Measurements from ENCODE around the gene DCX.
"Not testable (repeated sequence)": the region's sequence is repeated elsewhere in the genome, so short reads cannot be mapped to it uniquely, and the experiment has no call there.

The DCX gene

GRCh38 chrX:111372086-111372485 lies 39.9 kb downstream of the DCX start:
- in situ Hi-C loops (cut with MboI; ENCODE audit: low sequenced_read_pairs): no loop called here

- in situ Hi-C loops (cut with MboI; ENCODE audit: low sequenced_read_pairs): no loop called here
Observed at GRCh38 chrX:111365770-111366325, 46.1 kb downstream of the DCX start.

GRCh38 chrX:111363741-111364140 lies 48.3 kb downstream of the DCX start:
- in situ Hi-C loops (cut with MboI; ENCODE audit: low sequenced_read_pairs): no loop called here

- in situ Hi-C loops (cut with MboI; ENCODE audit: low sequenced_read_pairs): no loop called here
Observed at GRCh38 chrX:111361751-111362150, 50.2 kb downstream of the DCX start.

GRCh38 chrX:111360839-111361238 lies 51.2 kb downstream of the DCX start:
- in situ Hi-C loops (cut with MboI; ENCODE audit: low sequenced_read_pairs): no loop called here

GRCh38 chrX:111355523-111356115 lies 56.4 kb downstream of the DCX start:
- in situ Hi-C loops (cut with MboI; ENCODE audit: low sequenced_read_pairs): no loop called here

GRCh38 chrX:111354496-111354895 lies 57.5 kb downstream of the DCX start:
- in situ Hi-C loops (cut with MboI; ENCODE audit: low sequenced_read_pairs): no loop called here

GRCh38 chrX:111353793-111354192 lies 58.2 kb downstream of the DCX start:
- in situ Hi-C loops (cut with MboI; ENCODE audit: low sequenced_read_pairs): no loop called here

- in situ Hi-C loops (cut with MboI; ENCODE audit: low sequenced_read_pairs): no loop called here
Observed at GRCh38 chrX:111352424-111352823, 59.6 kb downstream of the DCX start.

GRCh38 chrX:111349934-111350333 lies 62.1 kb downstream of the DCX start:
- in situ Hi-C loops (cut with MboI; ENCODE audit: low sequenced_read_pairs): no loop called here

GRCh38 chrX:111349101-111349500 lies 62.9 kb downstream of the DCX start:
- in situ Hi-C loops (cut with MboI; ENCODE audit: low sequenced_read_pairs): no loop called here

GRCh38 chrX:111348429-111348828 lies 63.6 kb downstream of the DCX start:
- in situ Hi-C loops (cut with MboI; ENCODE audit: low sequenced_read_pairs): no loop called here

GRCh38 chrX:111346150-111346549 lies 65.8 kb downstream of the DCX start:
- in situ Hi-C loops (cut with MboI; ENCODE audit: low sequenced_read_pairs): not testable (repeated sequence)

- in situ Hi-C loops (cut with MboI; ENCODE audit: low sequenced_read_pairs): no loop called here
Observed at GRCh38 chrX:111340054-111340453, 71.9 kb downstream of the DCX start.

- in situ Hi-C loops (cut with MboI; ENCODE audit: low sequenced_read_pairs): no loop called here
Observed at GRCh38 chrX:111339212-111339611, 72.8 kb downstream of the DCX start.

GRCh38 chrX:111338095-111338698 lies 73.8 kb downstream of the DCX start:
- in situ Hi-C loops (cut with MboI; ENCODE audit: low sequenced_read_pairs): no loop called here

- in situ Hi-C loops (cut with MboI; ENCODE audit: low sequenced_read_pairs): no loop called here
Observed at GRCh38 chrX:111337067-111337637, 74.8 kb downstream of the DCX start.

- in situ Hi-C loops (cut with MboI; ENCODE audit: low sequenced_read_pairs): no loop called here
Observed at GRCh38 chrX:111336141-111336540, 75.9 kb downstream of the DCX start.

GRCh38 chrX:111329370-111329769 lies 82.6 kb downstream of the DCX start:
- in situ Hi-C loops (cut with MboI; ENCODE audit: low sequenced_read_pairs): no loop called here

- in situ Hi-C loops (cut with MboI; ENCODE audit: low sequenced_read_pairs): no loop called here
Observed at GRCh38 chrX:111328858-111329257, 83.1 kb downstream of the DCX start.

GRCh38 chrX:111322231-111322855 lies 89.6 kb downstream of the DCX start:
- in situ Hi-C loops (cut with MboI; ENCODE audit: low sequenced_read_pairs): no loop called here

GRCh38 chrX:111319451-111319850 lies 92.5 kb downstream of the DCX start:
- in situ Hi-C loops (cut with MboI; ENCODE audit: low sequenced_read_pairs): no loop called here
